GM23338 (cell line): ENCODE data around the gene BRD7.

Experiments used
- CREB1 ChIP-seq: fragments of 250-450 bp; sonication (Bioruptor Pico); IDR thresholded peaks from 2 replicates; pipeline ENCODE4 v1.5.0; 2020; ENCODE audit warnings: low read depth, mild to moderate bottlenecking, moderate library complexity
- EZH2 ChIP-seq: fragments of 200-600 bp; sonication (generic); IDR thresholded peaks from one replicate; pipeline ENCODE4 v1.8.0; 2017; ENCODE audit warnings: antibody characterized with exemption, mild to moderate bottlenecking, low read depth; ENCODE audit not compliant: unreplicated experiment
- EZH2phosphoT487 ChIP-seq: fragments of 200-600 bp; sonication (generic); IDR thresholded peaks from one replicate; pipeline ENCODE4 v1.8.1; 2018; ENCODE audit warnings: antibody characterized with exemption; ENCODE audit not compliant: unreplicated experiment
- JUNB ChIP-seq: IDR thresholded peaks from one replicate; pipeline ENCODE4 v1.6.1; 2016; ENCODE audit warnings: antibody characterized with exemption; ENCODE audit not compliant: unreplicated experiment
- POLR2AphosphoS5 ChIP-seq: IDR thresholded peaks from 2 replicates; pipeline ENCODE4 v1.6.1; 2016; ENCODE audit warnings: antibody characterized with exemption, low read depth
- STAT1 ChIP-seq: IDR thresholded peaks from one replicate; pipeline ENCODE4 v1.6.1; 2016; ENCODE audit warnings: antibody characterized with exemption; ENCODE audit not compliant: unreplicated experiment
- ZNF114 ChIP-seq: fragments of 250-450 bp; sonication (Bioruptor Pico); IDR thresholded peaks from 2 replicates; pipeline ENCODE4 v1.5.0; 2020; ENCODE audit warnings: mild to moderate bottlenecking, moderate library complexity
- ZNF331 ChIP-seq: fragments of 250-450 bp; sonication (Bioruptor Pico); IDR thresholded peaks from 2 replicates; pipeline ENCODE4 v1.5.0; 2020; ENCODE audit warnings: low read depth, mild to moderate bottlenecking, moderate library complexity
- TF ChIP-seq, protein P1 (sequence below), 2 experiments: fragments of 200-600 bp in 1 of 2; sonication (generic) in 1 of 2; conservative IDR thresholded peaks; 2 replicates each; pipeline versions ENCODE4 v1.5.1 to v1.6.1; 2016 to 2017; ENCODE audit warnings: antibody characterized with exemption in 2 of 2, low read depth in 2 of 2, mild to moderate bottlenecking in 2 of 2, moderate library complexity in 1 of 2
- TF ChIP-seq, protein P2 (sequence below): IDR thresholded peaks from one replicate; pipeline ENCODE4 v1.6.1; 2018; ENCODE audit warnings: antibody characterized with exemption; ENCODE audit not compliant: unreplicated experiment
- TF ChIP-seq, protein P3 (sequence below): IDR thresholded peaks from 2 replicates; pipeline ENCODE4 v1.6.1; 2016; ENCODE audit warnings: antibody characterized with exemption
- TF ChIP-seq, protein P4 (sequence below): fragments of 250-450 bp; sonication (Bioruptor Pico); IDR thresholded peaks from 2 replicates; pipeline ENCODE4 v1.5.0; 2020; ENCODE audit warnings: mild to moderate bottlenecking, moderate library complexity

DNA sequence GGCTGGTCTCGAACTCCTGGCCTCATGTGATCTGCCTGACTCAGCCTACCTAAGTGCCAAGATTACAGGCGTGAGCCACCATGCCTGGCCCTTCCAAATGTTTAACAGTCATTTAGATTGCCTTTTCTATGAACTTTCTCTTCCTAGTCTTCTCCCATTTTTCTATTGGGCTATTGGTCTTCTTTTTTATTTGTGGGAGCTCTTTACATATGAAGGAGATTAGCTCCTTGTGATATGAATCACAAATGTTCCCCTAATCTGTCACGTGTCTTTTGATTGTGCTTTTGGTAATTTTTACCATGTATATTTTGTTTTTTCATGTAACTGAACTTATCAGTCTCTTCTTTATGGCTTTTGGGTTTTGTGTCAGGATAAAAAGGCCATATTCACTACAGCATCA is 90.5 kb downstream of the BRD7 start:
- no peak for TF ChIP-seq POLR2AphosphoS5
- no peak for TF ChIP-seq EZH2
- TF ChIP-seq, protein P1, sequence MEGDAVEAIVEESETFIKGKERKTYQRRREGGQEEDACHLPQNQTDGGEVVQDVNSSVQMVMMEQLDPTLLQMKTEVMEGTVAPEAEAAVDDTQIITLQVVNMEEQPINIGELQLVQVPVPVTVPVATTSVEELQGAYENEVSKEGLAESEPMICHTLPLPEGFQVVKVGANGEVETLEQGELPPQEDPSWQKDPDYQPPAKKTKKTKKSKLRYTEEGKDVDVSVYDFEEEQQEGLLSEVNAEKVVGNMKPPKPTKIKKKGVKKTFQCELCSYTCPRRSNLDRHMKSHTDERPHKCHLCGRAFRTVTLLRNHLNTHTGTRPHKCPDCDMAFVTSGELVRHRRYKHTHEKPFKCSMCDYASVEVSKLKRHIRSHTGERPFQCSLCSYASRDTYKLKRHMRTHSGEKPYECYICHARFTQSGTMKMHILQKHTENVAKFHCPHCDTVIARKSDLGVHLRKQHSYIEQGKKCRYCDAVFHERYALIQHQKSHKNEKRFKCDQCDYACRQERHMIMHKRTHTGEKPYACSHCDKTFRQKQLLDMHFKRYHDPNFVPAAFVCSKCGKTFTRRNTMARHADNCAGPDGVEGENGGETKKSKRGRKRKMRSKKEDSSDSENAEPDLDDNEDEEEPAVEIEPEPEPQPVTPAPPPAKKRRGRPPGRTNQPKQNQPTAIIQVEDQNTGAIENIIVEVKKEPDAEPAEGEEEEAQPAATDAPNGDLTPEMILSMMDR (conservative IDR thresholded peaks at IDR 0.05; ENCODE audit: low read depth in 2 of 2), result no peak
- TF ChIP-seq ZNF114 (CRISPR knock-in tag), result no peak
- TF ChIP-seq CREB1 (CRISPR knock-in tag), result no peak
- TF ChIP-seq, protein P2, sequence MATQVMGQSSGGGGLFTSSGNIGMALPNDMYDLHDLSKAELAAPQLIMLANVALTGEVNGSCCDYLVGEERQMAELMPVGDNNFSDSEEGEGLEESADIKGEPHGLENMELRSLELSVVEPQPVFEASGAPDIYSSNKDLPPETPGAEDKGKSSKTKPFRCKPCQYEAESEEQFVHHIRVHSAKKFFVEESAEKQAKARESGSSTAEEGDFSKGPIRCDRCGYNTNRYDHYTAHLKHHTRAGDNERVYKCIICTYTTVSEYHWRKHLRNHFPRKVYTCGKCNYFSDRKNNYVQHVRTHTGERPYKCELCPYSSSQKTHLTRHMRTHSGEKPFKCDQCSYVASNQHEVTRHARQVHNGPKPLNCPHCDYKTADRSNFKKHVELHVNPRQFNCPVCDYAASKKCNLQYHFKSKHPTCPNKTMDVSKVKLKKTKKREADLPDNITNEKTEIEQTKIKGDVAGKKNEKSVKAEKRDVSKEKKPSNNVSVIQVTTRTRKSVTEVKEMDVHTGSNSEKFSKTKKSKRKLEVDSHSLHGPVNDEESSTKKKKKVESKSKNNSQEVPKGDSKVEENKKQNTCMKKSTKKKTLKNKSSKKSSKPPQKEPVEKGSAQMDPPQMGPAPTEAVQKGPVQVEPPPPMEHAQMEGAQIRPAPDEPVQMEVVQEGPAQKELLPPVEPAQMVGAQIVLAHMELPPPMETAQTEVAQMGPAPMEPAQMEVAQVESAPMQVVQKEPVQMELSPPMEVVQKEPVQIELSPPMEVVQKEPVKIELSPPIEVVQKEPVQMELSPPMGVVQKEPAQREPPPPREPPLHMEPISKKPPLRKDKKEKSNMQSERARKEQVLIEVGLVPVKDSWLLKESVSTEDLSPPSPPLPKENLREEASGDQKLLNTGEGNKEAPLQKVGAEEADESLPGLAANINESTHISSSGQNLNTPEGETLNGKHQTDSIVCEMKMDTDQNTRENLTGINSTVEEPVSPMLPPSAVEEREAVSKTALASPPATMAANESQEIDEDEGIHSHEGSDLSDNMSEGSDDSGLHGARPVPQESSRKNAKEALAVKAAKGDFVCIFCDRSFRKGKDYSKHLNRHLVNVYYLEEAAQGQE, result no peak
- TF ChIP-seq EZH2phosphoT487, result no peak
- TF ChIP-seq JUNB, result no peak
- TF ChIP-seq, protein P3, sequence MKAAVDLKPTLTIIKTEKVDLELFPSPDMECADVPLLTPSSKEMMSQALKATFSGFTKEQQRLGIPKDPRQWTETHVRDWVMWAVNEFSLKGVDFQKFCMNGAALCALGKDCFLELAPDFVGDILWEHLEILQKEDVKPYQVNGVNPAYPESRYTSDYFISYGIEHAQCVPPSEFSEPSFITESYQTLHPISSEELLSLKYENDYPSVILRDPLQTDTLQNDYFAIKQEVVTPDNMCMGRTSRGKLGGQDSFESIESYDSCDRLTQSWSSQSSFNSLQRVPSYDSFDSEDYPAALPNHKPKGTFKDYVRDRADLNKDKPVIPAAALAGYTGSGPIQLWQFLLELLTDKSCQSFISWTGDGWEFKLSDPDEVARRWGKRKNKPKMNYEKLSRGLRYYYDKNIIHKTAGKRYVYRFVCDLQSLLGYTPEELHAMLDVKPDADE, result no peak
- no peak for TF ChIP-seq STAT1
- TF ChIP-seq, protein P4, sequence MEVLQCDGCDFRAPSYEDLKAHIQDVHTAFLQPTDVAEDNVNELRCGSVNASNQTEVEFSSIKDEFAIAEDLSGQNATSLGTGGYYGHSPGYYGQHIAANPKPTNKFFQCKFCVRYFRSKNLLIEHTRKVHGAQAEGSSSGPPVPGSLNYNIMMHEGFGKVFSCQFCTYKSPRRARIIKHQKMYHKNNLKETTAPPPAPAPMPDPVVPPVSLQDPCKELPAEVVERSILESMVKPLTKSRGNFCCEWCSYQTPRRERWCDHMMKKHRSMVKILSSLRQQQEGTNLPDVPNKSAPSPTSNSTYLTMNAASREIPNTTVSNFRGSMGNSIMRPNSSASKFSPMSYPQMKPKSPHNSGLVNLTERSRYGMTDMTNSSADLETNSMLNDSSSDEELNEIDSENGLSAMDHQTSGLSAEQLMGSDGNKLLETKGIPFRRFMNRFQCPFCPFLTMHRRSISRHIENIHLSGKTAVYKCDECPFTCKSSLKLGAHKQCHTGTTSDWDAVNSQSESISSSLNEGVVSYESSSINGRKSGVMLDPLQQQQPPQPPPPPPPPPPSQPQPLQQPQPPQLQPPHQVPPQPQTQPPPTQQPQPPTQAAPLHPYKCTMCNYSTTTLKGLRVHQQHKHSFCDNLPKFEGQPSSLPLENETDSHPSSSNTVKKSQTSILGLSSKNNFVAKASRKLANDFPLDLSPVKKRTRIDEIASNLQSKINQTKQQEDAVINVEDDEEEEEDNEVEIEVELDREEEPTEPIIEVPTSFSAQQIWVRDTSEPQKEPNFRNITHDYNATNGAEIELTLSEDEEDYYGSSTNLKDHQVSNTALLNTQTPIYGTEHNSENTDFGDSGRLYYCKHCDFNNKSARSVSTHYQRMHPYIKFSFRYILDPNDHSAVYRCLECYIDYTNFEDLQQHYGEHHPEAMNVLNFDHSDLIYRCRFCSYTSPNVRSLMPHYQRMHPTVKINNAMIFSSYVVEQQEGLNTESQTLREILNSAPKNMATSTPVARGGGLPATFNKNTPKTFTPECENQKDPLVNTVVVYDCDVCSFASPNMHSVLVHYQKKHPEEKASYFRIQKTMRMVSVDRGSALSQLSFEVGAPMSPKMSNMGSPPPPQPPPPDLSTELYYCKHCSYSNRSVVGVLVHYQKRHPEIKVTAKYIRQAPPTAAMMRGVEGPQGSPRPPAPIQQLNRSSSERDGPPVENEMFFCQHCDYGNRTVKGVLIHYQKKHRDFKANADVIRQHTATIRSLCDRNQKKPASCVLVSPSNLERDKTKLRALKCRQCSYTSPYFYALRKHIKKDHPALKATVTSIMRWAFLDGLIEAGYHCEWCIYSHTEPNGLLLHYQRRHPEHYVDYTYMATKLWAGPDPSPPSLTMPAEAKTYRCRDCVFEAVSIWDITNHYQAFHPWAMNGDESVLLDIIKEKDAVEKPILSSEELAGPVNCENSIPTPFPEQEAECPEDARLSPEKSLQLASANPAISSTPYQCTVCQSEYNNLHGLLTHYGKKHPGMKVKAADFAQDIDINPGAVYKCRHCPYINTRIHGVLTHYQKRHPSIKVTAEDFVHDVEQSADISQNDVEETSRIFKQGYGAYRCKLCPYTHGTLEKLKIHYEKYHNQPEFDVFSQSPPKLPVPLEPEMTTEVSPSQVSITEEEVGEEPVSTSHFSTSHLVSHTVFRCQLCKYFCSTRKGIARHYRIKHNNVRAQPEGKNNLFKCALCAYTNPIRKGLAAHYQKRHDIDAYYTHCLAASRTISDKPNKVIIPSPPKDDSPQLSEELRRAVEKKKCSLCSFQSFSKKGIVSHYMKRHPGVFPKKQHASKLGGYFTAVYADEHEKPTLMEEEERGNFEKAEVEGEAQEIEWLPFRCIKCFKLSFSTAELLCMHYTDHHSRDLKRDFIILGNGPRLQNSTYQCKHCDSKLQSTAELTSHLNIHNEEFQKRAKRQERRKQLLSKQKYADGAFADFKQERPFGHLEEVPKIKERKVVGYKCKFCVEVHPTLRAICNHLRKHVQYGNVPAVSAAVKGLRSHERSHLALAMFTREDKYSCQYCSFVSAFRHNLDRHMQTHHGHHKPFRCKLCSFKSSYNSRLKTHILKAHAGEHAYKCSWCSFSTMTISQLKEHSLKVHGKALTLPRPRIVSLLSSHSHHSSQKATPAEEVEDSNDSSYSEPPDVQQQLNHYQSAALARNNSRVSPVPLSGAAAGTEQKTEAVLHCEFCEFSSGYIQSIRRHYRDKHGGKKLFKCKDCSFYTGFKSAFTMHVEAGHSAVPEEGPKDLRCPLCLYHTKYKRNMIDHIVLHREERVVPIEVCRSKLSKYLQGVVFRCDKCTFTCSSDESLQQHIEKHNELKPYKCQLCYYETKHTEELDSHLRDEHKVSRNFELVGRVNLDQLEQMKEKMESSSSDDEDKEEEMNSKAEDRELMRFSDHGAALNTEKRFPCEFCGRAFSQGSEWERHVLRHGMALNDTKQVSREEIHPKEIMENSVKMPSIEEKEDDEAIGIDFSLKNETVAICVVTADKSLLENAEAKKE (CRISPR knock-in tag), result no peak
- no peak for TF ChIP-seq ZNF331 (CRISPR knock-in tag)
